ENCODE measurements around the gene METTL8.

DNA sequence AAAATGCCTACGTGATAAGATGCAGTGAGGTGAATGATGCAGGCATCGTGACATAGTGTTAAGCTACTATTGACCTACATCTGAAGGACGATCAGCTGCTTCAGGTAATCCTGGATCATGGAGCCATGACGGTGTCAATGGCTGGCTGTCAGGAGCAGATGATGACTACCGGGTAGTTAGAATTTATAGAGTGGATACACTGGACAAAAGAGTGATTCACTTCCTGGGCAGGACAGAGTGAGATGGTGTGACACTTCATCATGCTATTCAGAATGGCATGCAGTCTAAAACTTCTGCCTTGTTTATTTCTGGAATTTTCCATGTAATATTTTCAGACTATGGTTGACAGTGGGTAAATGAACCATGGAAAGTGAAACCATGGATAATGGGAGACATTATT lies 29.5 kb downstream of the METTL8 start:
- TF ChIP-seq, protein P1, sequence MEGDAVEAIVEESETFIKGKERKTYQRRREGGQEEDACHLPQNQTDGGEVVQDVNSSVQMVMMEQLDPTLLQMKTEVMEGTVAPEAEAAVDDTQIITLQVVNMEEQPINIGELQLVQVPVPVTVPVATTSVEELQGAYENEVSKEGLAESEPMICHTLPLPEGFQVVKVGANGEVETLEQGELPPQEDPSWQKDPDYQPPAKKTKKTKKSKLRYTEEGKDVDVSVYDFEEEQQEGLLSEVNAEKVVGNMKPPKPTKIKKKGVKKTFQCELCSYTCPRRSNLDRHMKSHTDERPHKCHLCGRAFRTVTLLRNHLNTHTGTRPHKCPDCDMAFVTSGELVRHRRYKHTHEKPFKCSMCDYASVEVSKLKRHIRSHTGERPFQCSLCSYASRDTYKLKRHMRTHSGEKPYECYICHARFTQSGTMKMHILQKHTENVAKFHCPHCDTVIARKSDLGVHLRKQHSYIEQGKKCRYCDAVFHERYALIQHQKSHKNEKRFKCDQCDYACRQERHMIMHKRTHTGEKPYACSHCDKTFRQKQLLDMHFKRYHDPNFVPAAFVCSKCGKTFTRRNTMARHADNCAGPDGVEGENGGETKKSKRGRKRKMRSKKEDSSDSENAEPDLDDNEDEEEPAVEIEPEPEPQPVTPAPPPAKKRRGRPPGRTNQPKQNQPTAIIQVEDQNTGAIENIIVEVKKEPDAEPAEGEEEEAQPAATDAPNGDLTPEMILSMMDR (IDR thresholded peaks at IDR 0.05) = no peak
- TF ChIP-seq EP300 (IDR thresholded peaks at IDR 0.05) = no peak

All from upper lobe of left lung (tissue), 4 donors.